ENCODE results near the gene HSPB9.

The HSPB9 gene

DNA sequence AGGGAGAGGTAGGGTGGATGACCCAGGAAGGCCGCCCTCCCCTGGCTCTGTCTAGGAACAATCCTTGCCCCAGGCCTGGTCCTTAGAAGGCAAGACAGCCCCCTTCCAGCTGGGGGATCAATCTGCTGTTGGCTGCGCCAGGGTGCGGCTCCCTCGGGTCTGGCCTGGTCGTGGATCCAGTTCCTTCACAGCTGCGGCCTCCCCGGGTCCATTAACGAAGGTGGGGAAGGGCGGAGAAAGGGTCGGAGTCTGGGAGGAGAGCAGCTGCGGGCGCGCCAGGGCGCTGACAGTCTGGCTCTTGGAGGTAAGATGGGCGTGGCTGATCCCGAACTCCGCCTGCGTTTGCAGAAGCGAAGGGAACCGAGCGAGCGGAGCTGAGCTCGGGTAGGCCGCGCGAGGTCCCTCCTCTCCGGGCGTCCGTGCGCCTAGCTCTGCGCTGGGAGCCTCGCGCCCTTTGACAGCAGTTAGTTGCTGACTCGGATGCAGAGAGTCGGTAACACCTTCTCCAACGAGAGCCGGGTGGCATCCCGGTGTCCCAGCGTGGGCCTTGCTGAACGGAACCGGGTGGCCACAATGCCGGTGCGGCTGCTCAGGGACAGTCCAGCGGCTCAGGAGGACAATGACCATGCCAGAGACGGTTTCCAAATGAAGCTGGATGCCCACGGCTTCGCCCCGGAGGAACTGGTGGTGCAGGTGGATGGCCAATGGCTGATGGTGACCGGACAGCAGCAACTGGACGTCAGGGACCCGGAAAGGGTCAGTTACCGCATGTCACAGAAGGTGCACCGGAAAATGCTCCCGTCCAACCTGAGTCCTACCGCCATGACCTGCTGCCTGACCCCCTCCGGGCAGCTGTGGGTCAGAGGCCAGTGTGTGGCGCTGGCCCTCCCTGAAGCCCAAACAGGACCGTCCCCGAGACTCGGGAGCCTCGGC, at the start of gene HSPB9:
Gene HSPB9 (plus strand): TSS at position 434 of the 933 bp plus-strand sequence. CDS start 47 bp downstream, at position 481.
- DNase-seq: no peak

DNA sequence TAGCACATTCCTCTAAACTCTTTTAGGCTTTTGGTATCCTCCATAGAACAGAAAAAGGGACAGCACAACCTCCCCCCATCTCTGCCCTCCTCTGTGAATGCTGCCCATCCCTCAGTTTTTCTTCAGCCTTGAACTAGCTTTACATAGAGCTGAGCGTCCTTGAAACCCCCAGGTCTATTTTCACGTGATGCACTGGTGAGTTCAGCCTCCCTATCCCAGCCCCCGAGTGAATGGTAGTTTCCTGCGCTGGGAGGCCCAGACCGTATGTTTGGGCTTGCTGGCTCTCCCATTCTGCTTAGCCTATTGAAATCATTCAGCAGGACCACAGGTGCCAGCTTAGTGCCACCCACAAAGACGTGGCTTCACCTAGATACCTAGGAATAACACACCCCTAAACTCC, 46.8 kb upstream of the HSPB9 start:
- DNase-seq: no peak

GRCh38 chr17:42076797-42077559, 45.6 kb upstream of the HSPB9 start:
- DNase-seq: no peak

DNA sequence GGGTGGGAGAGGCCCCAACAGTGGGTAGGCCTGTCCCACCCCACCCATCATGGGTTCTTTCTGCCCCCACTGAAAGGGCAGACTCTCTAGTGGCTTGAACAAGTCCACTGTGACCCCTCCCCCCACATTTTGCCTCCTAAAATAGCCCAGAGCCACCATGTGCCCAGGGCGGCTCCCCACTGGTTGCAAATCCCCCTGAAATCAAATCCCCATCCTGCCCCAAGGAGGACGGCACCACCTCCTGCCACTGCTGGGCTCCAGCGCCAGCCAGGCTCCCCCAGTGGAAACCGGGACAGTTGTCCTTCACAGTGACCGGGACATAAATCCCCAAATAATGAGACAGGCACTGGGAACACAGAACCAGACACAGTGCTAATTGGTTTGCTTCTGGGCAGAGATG, 44.8 kb upstream of the HSPB9 start:
- no peak for DNase-seq

DNA sequence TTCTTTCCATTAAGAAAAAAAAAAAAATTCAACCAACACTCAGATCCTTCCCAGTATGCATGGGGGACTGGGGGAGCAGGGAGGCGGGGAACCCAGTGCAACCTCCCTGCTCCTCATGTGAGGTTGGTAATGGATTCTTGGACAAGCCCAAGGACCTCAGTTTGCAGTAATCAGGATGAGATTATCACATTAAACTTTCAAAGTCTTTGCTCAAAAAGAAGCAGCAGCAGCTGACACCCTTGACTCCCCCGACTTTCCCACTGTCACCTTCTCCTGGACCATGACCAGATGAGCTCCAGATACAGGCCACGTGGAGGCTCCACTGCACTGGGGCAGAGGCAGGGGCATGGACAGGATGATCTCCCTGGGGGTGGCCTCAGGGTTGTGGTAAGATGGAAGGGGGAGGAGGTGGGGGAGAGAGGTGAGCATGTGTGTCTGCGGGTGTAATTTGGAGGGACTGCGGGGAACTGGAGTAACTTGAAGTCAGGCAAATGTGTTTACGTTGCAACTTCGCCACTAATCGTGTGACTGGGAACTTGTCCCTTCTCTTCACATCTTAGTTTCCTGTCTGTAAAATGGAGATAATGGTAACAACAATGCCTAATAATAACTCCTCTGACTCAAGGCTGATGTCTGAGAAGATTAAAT, 44.1 kb upstream of the HSPB9 start:
- no peak for DNase-seq

- DNase-seq: no peak
Measured at GRCh38 chr17:42079541-42079940, 43.1 kb upstream of the HSPB9 start.

GRCh38 chr17:42081516-42082129, 41.0 kb upstream of the HSPB9 start:
- no peak for DNase-seq

- DNase-seq: no peak
Measured at GRCh38 chr17:42087042-42087701, 35.4 kb upstream of the HSPB9 start.

GRCh38 chr17:42087736-42088705, 34.6 kb upstream of the HSPB9 start:
- DNase-seq: no peak

DNA sequence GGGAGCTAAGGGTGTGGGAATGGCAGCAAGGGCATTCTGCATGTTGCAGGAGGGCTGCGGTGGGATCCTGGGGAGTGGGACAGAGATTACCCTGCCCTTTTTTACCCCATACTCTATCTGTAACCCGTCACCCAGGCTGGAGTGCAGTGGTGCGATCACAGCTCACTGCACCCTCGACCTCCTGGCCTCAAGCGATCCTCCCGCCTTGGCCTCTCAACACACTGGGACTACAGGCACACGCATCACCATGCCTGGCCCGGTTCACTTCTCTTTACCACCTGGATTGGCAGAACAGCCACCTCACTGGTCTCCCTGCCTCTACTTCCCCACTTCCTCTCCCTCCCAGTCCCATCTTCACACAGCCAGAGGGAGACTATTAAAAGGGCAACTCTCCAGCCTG, 33.9 kb upstream of the HSPB9 start:
- no peak for DNase-seq

DNA sequence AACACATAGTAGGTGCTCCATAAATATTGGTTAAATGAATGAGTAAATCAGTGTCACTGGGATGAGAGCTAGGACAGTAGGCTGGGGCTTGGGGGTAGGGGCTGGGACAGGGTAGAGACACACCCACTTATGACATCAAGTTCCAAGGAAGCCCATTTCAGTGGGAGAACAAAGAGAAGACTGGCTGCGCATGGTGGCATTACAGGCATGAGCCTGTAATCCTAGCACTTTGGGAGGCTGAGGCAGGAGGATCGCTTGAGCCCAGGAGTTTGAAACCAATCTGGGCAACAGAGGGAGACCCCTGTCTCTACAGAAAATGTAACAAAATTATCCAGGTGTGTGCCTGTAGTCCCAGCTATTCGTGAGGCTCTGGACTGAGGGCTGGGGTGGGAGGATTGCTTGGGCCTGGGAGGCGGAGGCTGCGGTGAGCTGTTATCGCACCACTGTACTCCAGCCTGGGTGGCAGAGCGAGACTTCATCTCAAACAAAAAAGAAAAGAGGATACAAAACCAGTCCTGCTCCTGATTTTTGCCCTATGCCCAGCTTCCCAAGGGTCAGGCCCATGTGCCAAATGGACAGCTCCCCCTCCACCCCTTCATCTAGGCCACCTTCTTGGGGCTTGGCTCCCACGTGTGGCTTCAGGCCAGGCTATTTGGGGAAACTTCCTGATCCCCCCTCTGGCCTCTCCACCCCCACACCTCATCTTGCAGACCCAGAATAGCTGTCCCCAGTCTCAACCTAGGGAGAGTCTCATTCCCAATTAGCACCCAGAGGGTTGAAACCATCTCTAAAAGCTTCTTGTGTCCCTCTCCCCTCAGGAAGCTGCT, 31.4 kb upstream of the HSPB9 start:
- no peak for DNase-seq

GRCh38 chr17:42092939-42093338, 29.7 kb upstream of the HSPB9 start:
- no peak for DNase-seq

- no peak for DNase-seq
Measured at GRCh38 chr17:42094375-42095069, 28.1 kb upstream of the HSPB9 start.

GRCh38 chr17:42096360-42097111, 26.1 kb upstream of the HSPB9 start:
- no peak for DNase-seq

DNA sequence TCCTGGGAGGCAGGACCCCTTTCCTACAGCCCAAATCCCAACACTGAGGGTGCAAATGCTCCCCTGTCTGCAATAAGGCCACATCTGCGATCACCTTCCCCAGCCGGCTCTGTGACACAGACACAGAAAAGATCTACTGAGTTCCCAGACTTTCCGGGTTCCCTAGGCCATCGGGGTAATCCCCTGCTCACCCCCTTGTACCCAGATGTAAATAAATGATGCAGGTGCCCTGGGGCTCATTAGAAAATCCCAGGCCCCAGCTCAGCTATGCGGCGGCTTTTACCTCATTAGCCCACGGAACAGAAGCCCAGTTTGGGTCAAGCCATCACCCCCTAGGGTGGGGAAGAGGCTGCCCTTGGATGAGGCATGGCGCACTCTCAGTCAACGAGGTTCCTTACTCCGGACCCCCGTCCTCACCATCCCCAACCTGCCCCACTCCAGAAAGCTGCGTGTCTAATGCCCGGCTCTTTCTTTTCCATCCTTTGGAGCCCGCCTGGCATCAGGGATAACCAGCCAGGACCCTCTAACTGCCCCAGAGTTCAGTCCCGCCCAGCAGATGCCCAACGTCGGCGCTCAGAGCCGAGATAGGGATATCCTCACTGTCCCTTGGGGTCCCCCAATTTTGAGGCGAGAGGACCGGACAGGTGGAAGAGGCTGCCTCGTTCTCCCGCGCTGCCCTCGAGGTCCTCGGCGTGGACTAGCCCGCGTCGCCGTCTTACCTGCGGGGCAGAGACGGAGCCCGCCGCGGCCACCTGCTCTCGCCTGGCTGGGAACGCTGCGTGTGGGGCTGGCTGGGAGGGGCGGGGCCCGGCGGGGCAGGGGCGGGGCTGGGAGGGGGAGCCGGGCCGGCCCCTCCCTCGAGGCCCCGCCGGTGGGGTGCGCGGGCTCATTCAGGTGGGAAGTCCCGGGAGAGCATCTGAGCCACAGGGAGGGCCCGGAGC, 24.6 kb upstream of the HSPB9 start, which contains the start of gene ZNF385C:
Gene ZNF385C (minus strand): TSS at position 783 of the 941 bp plus-strand sequence. CDS start 35,417 bp downstream, outside the sequence.
- DNase-seq: no peak

DNA sequence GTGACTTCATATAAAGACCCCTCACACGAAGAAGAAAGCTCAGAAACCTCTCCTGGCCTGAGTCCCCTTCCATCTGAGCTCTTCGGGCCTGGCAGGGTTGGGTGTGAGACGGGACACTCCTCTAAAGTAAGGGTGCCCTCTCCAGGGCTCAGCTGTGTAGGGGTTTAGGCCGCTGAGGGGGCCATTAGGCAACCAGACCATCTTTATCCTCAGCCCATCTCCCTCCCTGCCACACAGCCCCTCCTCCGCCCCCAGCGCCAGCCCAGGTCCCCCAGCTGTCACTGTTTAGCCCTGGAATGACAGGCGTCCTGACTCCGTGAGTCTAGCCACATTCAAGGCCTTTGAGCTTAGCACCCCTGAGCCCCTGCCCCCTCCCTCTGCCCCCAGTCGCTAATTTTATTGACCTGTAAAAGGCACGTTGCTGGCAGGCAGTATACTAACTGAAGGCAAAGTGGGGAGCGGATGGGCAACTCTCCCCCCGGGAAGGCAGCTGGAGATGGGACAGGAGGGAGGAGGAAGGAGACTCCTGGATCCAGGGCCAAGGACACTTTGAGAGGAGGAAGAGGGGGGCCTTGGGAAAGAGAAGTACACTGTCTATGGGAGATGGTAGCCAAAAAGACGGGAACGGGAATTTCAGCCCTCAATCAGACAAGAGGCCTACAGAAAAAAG, 23.7 kb upstream of the HSPB9 start:
- DNase-seq: no peak

All from NCI-H524 treated with DMSO at 0.1 percent for 48 hours (cell line).